Measurements from ENCODE around the gene POLA1. TPM values are rescaled to one million over a fixed set of nuclear protein-coding genes. Genes with fewer than 3 reads are reported as not detected.

The POLA1 gene
- total and polyA plus RNA-seq, 2 experiments from 2014 or later, result 4.9 to 19.0 TPM

DNA sequence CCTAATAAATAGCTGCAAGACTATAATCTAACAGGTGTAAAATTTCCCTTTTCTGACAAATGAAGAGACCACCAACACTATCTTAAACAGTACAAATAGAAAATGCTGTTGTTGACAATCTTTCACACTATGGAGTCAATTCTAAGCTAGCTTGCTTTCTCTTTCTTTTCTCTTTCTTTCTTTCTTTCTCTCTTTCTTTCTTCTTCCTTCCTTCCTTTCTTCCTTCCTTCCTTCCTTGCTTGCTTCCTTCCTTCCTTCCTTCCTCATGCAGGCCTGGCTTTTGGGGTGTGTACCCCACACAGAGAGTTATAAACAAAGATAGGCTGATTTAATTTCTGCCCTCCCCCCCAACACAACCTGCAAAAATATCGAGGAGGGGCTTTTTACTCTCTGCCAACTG, 330.2 kb downstream of the POLA1 start:
- 67% methylated on average over 1 of the region's 1 CpG for WGBS (ENCODE audit: low lambda C conversion rate, missing lambda C conversion rate)
- no peak for DNase-seq (ENCODE audit: low spot score)
- peaks cover 85% of the 10 kb centered on the region for H3K27me3 ChIP-seq
- no peaks in the 10 kb centered on the region for H3K9me2 ChIP-seq (replicated peaks; ENCODE audit: insufficient read depth)
- TF ChIP-seq EZH2phosphoT487 (IDR thresholded peaks at IDR 0.05; ENCODE audit: low read depth, severe bottlenecking, unreplicated experiment), result peak; percentile 32
- no peak for TF ChIP-seq EZH2 (IDR thresholded peaks at IDR 0.05; ENCODE audit: borderline replicate concordance)
- H4K20me1 ChIP-seq (ENCODE audit: insufficient read depth, poor library complexity, severe bottlenecking), result no peaks in the 10 kb centered on the region
- no peaks in the 10 kb centered on the region for H3K36me3 ChIP-seq (replicated peaks; ENCODE audit: insufficient read depth, low read depth)
- H3K4me1 ChIP-seq (ENCODE audit: insufficient read depth), result peaks cover 9% of the 10 kb centered on the region
- no peak overlapping the region for H2AFZ ChIP-seq
- no peaks in the 10 kb centered on the region for H3K9me3 ChIP-seq (ENCODE audit: low read depth)
- H3K79me2 ChIP-seq, result no peaks in the 10 kb centered on the region
- H3K4me3 ChIP-seq, result no peak overlapping the region
- no peak overlapping the region for H3K27ac ChIP-seq
- H3K4me2 ChIP-seq, result no peak overlapping the region

GRCh38 chrX:25025615-25026014, 331.9 kb downstream of the POLA1 start:
- H3K9me3 ChIP-seq (ENCODE audit: low read depth), result no peaks in the 10 kb centered on the region
- H3K4me2 ChIP-seq, result no peak overlapping the region
- H3K79me2 ChIP-seq, result no peaks in the 10 kb centered on the region
- H3K27ac ChIP-seq, result no peak overlapping the region
- H2AFZ ChIP-seq, result no peak overlapping the region
- TF ChIP-seq CTCF (IDR thresholded peaks at IDR 0.05; ENCODE audit: poor library complexity) (no peak), EZH2phosphoT487 (IDR thresholded peaks at IDR 0.05; ENCODE audit: low read depth, severe bottlenecking, unreplicated experiment) (no peak), EZH2 (IDR thresholded peaks at IDR 0.05; ENCODE audit: borderline replicate concordance) (no peak)
- H3K27me3 ChIP-seq, result peaks cover 68% of the 10 kb centered on the region
- peaks cover 5% of the 10 kb centered on the region for H3K4me1 ChIP-seq (ENCODE audit: insufficient read depth)
- 69% methylated on average over 2 of the region's 2 CpGs for WGBS (ENCODE audit: low lambda C conversion rate, missing lambda C conversion rate)
- no peaks in the 10 kb centered on the region for H3K9me2 ChIP-seq (replicated peaks; ENCODE audit: insufficient read depth)
- no peaks in the 10 kb centered on the region for H4K20me1 ChIP-seq (ENCODE audit: insufficient read depth, poor library complexity, severe bottlenecking)
- DNase-seq (ENCODE audit: low spot score), result no peak
- no peak overlapping the region for H3K4me3 ChIP-seq
- no peaks in the 10 kb centered on the region for H3K36me3 ChIP-seq (replicated peaks; ENCODE audit: insufficient read depth, low read depth)

DNA sequence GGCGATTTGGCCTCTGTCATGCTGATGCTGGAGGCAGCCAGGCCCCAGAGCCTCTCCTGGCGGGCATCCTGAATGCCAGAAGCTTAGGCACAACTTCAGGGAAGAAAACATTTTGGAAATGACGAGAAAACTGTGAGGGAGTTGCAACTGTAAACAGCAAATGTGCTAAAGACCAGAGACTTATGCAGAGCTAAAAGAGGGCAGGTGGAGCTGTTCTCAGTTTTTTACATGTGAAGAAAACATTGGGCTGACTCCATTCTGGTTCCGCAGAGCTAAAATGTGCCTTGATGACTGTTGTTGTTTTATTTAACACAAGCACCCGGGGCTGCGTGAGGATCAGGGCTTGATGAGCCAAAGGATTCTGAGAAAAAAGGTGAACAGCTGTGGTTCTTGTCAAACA, 332.9 kb downstream of the POLA1 start:
- 47% methylated on average over 6 of the region's 6 CpGs for WGBS (ENCODE audit: low lambda C conversion rate, missing lambda C conversion rate)
- DNase-seq (ENCODE audit: low spot score), result no peak
- Histone ChIP-seq H3K27me3 (peaks cover 58% of the 10 kb centered on the region), H2AFZ (no peak overlapping the region), H3K79me2 (no peaks in the 10 kb centered on the region), H3K9me3 (ENCODE audit: low read depth) (no peaks in the 10 kb centered on the region), H3K36me3 (replicated peaks; ENCODE audit: insufficient read depth, low read depth) (no peaks in the 10 kb centered on the region), H3K4me3 (no peak overlapping the region), H4K20me1 (ENCODE audit: insufficient read depth, poor library complexity, severe bottlenecking) (no peaks in the 10 kb centered on the region), H3K27ac (no peak overlapping the region), H3K4me2 (no peak overlapping the region), H3K4me1 (ENCODE audit: insufficient read depth) (no peaks in the 10 kb centered on the region), H3K9me2 (replicated peaks; ENCODE audit: insufficient read depth) (no peaks in the 10 kb centered on the region)
- no peak for TF ChIP-seq EZH2 (IDR thresholded peaks at IDR 0.05; ENCODE audit: borderline replicate concordance)
- no peak for TF ChIP-seq EZH2phosphoT487 (IDR thresholded peaks at IDR 0.05; ENCODE audit: low read depth, severe bottlenecking, unreplicated experiment)
- no peak for TF ChIP-seq CTCF (IDR thresholded peaks at IDR 0.05; ENCODE audit: poor library complexity)

DNA sequence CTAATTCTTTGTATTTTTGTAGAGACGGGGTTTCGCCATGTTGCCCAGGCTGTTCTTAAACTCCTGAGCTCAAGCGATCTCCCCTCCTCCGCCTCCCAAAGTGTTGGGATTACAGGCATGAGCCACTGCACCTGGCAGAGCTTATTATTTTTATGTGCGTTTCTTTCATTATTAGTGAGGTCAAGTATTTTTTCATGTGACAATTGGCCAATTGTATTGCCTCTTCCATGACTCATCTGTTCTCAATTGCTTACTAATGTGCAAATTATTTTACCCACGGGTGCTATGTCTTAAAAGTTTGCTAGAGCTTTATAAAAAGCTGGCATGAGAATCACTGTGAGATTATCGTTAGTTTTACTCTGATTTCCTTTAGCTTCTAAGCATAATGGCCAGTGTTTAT, 335.0 kb downstream of the POLA1 start:
- no peak overlapping the region for H3K27ac ChIP-seq
- no peaks in the 10 kb centered on the region for H3K9me2 ChIP-seq (replicated peaks; ENCODE audit: insufficient read depth)
- H2AFZ ChIP-seq, result no peak overlapping the region
- no peak for DNase-seq (ENCODE audit: low spot score)
- H3K4me2 ChIP-seq, result no peak overlapping the region
- H4K20me1 ChIP-seq (ENCODE audit: insufficient read depth, poor library complexity, severe bottlenecking), result no peaks in the 10 kb centered on the region
- H3K36me3 ChIP-seq (replicated peaks; ENCODE audit: insufficient read depth, low read depth), result no peaks in the 10 kb centered on the region
- no peak for TF ChIP-seq CTCF (IDR thresholded peaks at IDR 0.05; ENCODE audit: poor library complexity)
- TF ChIP-seq EZH2 (IDR thresholded peaks at IDR 0.05; ENCODE audit: borderline replicate concordance), result no peak
- TF ChIP-seq EZH2phosphoT487 (IDR thresholded peaks at IDR 0.05; ENCODE audit: low read depth, severe bottlenecking, unreplicated experiment), result no peak
- H3K9me3 ChIP-seq (ENCODE audit: low read depth), result no peaks in the 10 kb centered on the region
- WGBS (ENCODE audit: low lambda C conversion rate, missing lambda C conversion rate), result 77% methylated on average over 7 of the region's 7 CpGs
- peaks cover 37% of the 10 kb centered on the region for H3K27me3 ChIP-seq
- no peaks in the 10 kb centered on the region for H3K4me1 ChIP-seq (ENCODE audit: insufficient read depth)
- no peaks in the 10 kb centered on the region for H3K79me2 ChIP-seq
- H3K4me3 ChIP-seq, result no peak overlapping the region

Measured in hepatocyte (in vitro differentiated cells).